ENCODE data around the gene CLDN8.

CLDN8 gene

GRCh38 chr21:30166705-30167104 is 49.2 kb downstream of the CLDN8 start, which contains the start of gene CLDN17:
CLDN17 (minus strand) TSS chr21:30166805; CDS start chr21:30166617, 188 bp downstream.
- H3K4me3 ChIP-seq (ENCODE audit: low read depth, low read length) = no peak within 1 kb of the TSS
- DNase-seq (ENCODE audit: low read depth) = no peak
- TF ChIP-seq MAX (IDR thresholded peaks at IDR 0.05; ENCODE audit: low read depth, low read length) = no peak
- TF ChIP-seq, protein P1, sequence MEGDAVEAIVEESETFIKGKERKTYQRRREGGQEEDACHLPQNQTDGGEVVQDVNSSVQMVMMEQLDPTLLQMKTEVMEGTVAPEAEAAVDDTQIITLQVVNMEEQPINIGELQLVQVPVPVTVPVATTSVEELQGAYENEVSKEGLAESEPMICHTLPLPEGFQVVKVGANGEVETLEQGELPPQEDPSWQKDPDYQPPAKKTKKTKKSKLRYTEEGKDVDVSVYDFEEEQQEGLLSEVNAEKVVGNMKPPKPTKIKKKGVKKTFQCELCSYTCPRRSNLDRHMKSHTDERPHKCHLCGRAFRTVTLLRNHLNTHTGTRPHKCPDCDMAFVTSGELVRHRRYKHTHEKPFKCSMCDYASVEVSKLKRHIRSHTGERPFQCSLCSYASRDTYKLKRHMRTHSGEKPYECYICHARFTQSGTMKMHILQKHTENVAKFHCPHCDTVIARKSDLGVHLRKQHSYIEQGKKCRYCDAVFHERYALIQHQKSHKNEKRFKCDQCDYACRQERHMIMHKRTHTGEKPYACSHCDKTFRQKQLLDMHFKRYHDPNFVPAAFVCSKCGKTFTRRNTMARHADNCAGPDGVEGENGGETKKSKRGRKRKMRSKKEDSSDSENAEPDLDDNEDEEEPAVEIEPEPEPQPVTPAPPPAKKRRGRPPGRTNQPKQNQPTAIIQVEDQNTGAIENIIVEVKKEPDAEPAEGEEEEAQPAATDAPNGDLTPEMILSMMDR (IDR thresholded peaks at IDR 0.05; ENCODE audit: low read depth, low read length) = no peak
- no peak for TF ChIP-seq POLR2A (IDR thresholded peaks at IDR 0.05; ENCODE audit: extremely low read depth, insufficient read length)
- TF ChIP-seq MYC (IDR thresholded peaks at IDR 0.05; ENCODE audit: low read depth, low read length) = no peak

GRCh38 chr21:30166171-30166570 is 49.7 kb downstream of the CLDN8 start:
- H3K4me3 ChIP-seq (ENCODE audit: low read depth, low read length) = no peak overlapping the region
- TF ChIP-seq MYC (IDR thresholded peaks at IDR 0.05; ENCODE audit: low read depth, low read length) (no peak), POLR2A (IDR thresholded peaks at IDR 0.05; ENCODE audit: extremely low read depth, insufficient read length) (no peak), MAX (IDR thresholded peaks at IDR 0.05; ENCODE audit: low read depth, low read length) (no peak)
- TF ChIP-seq, protein P1 (IDR thresholded peaks at IDR 0.05; ENCODE audit: low read depth, low read length) = no peak
- DNase-seq (ENCODE audit: low read depth) = no peak

GRCh38 chr21:30164796-30165195 is 51.1 kb downstream of the CLDN8 start:
- TF ChIP-seq POLR2A (IDR thresholded peaks at IDR 0.05; ENCODE audit: extremely low read depth, insufficient read length) (no peak), MAX (IDR thresholded peaks at IDR 0.05; ENCODE audit: low read depth, low read length) (no peak), MYC (IDR thresholded peaks at IDR 0.05; ENCODE audit: low read depth, low read length) (no peak)
- TF ChIP-seq, protein P1 (IDR thresholded peaks at IDR 0.05; ENCODE audit: low read depth, low read length) = no peak
- no peak for DNase-seq (ENCODE audit: low read depth)
- no peak overlapping the region for H3K4me3 ChIP-seq (ENCODE audit: low read depth, low read length)
